WTC11 (cell line): ENCODE results near the gene RAB10. TPM values are rescaled to one million over a fixed set of nuclear protein-coding genes. Genes with fewer than 3 reads are reported as not detected.

Experiments
- ATAC-seq: fragments of 200-7000 bp; cut with Tn5 transposase; 2 replicates; pipeline ENCODE4 v1.10.0; 2021; ENCODE audit warnings: mild to moderate bottlenecking, moderate library complexity
- CTCF ChIA-PET: fragments of 300-600 bp; sonication (Branson Sonifier 250); formaldehyde crosslinking; loops from one replicate; lab custom pipeline; 2021; ENCODE audit warnings: antibody characterized with exemption; lab: Charles Lee
- POLR2A ChIA-PET: fragments of 350-600 bp; sonication (Branson Sonifier 250); formaldehyde crosslinking; loops from one replicate; lab custom pipeline; 2021; ENCODE audit warnings: antibody characterized with exemption; lab: Charles Lee
- DNase-seq: peaks from one replicate; pipeline ENCODE4 v3.0.0; 2021; ENCODE audit warnings: low spot score
- H3K27ac Mint-ChIP-seq: 2 replicates; pipeline ENCODE4 v1.8.0; 2021; ENCODE audit warnings: mixed read lengths
- H3K27me3 Mint-ChIP-seq: 2 replicates; pipeline ENCODE4 v1.8.0; 2021; ENCODE audit warnings: low read depth, mild to moderate bottlenecking, moderate library complexity, mixed read lengths
- H3K36me3 Mint-ChIP-seq: 2 replicates; pipeline ENCODE4 v1.8.0; 2021; ENCODE audit warnings: mixed read lengths
- H3K4me1 Mint-ChIP-seq: 2 replicates; pipeline ENCODE4 v1.8.0; 2022; ENCODE audit warnings: mixed read lengths
- H3K4me3 Mint-ChIP-seq: 2 replicates; pipeline ENCODE4 v1.8.0; 2021; ENCODE audit warnings: mild to moderate bottlenecking, moderate library complexity, mixed read lengths
- H3K9me3 Mint-ChIP-seq: 2 replicates; pipeline ENCODE4 v1.8.0; 2021; ENCODE audit warnings: mixed read lengths
- IRF2 ChIP-seq: sonication (generic); formaldehyde crosslinking; IDR thresholded peaks from 2 replicates; pipeline ENCODE4 v1.8.0; 2022; ENCODE audit warnings: low read depth, missing genetic modification reagents, borderline replicate concordance
- KAT7 ChIP-seq: sonication (generic); formaldehyde crosslinking; IDR thresholded peaks from 2 replicates; pipeline ENCODE4 v1.8.1; 2023; ENCODE audit warnings: missing genetic modification reagents, mild to moderate bottlenecking, borderline replicate concordance
- MXD4 ChIP-seq: fragments of 250-450 bp; sonication (Bioruptor Pico); IDR thresholded peaks from 2 replicates; pipeline ENCODE4 v1.8.0; 2021; ENCODE audit warnings: mild to moderate bottlenecking, moderate library complexity, borderline replicate concordance
- NFATC4 ChIP-seq: fragments of 250-450 bp; sonication (Bioruptor Pico); IDR thresholded peaks from 2 replicates; pipeline ENCODE4 v1.9.0; 2021; ENCODE audit warnings: mild to moderate bottlenecking
- PRRX2 ChIP-seq: fragments of 250-450 bp; sonication (Bioruptor Pico); IDR thresholded peaks from 2 replicates; pipeline ENCODE4 v1.8.0; 2021; ENCODE audit warnings: mild to moderate bottlenecking
- RORB ChIP-seq: fragments of 250-450 bp; sonication (Bioruptor Pico); IDR thresholded peaks from 2 replicates; pipeline ENCODE4 v1.9.0; 2021; ENCODE audit warnings: mild to moderate bottlenecking
- SMAD3 ChIP-seq: sonication (generic); formaldehyde crosslinking; IDR thresholded peaks from 2 replicates; pipeline ENCODE4 v1.8.0; 2022; ENCODE audit warnings: missing genetic modification reagents, mild to moderate bottlenecking, borderline replicate concordance
- SP1 ChIP-seq: sonication (generic); formaldehyde crosslinking; conservative IDR thresholded peaks from 2 replicates; pipeline ENCODE4 v1.8.1; 2022; ENCODE audit warnings: missing genetic modification reagents
- TEAD4 ChIP-seq: sonication (generic); formaldehyde crosslinking; IDR thresholded peaks from 2 replicates; pipeline ENCODE4 v1.8.0; 2022; ENCODE audit warnings: mild to moderate bottlenecking, missing genetic modification reagents
- ZBTB21 ChIP-seq: sonication (generic); formaldehyde crosslinking; IDR thresholded peaks from 2 replicates; pipeline ENCODE4 v1.8.1; 2023; ENCODE audit warnings: mild to moderate bottlenecking, missing genetic modification reagents, borderline replicate concordance
- ZNF263 ChIP-seq: sonication (generic); formaldehyde crosslinking; IDR thresholded peaks from 2 replicates; pipeline ENCODE4 v1.8.1; 2022; ENCODE audit warnings: low read depth, mild to moderate bottlenecking, moderate library complexity, missing genetic modification reagents
- total RNA-seq: library from RNA; stranded (reverse); gene quantifications from 3 replicates; pipeline ENCODE4 v1.2.3, GENCODE V29; 2021
- TF ChIP-seq, protein P1 (sequence below): sonication (generic); formaldehyde crosslinking; conservative IDR thresholded peaks from 2 replicates; pipeline ENCODE4 v1.8.1; 2022; ENCODE audit warnings: mild to moderate bottlenecking, missing genetic modification reagents
- TF ChIP-seq, protein P2 (sequence below): sonication (generic); formaldehyde crosslinking; IDR thresholded peaks from 2 replicates; pipeline ENCODE4 v1.8.1; 2023; ENCODE audit warnings: mild to moderate bottlenecking, missing genetic modification reagents, moderate library complexity
- TF ChIP-seq, protein P3 (sequence below): sonication (generic); formaldehyde crosslinking; IDR thresholded peaks from 2 replicates; pipeline ENCODE4 v1.8.1; 2023; ENCODE audit warnings: mild to moderate bottlenecking, missing genetic modification reagents, moderate library complexity
- TF ChIP-seq, protein P4 (sequence below): sonication (generic); formaldehyde crosslinking; IDR thresholded peaks from 2 replicates; pipeline ENCODE4 v1.8.1; 2023; ENCODE audit warnings: mild to moderate bottlenecking, missing genetic modification reagents
- TF ChIP-seq, protein P5 (sequence below): sonication (generic); formaldehyde crosslinking; IDR thresholded peaks from 2 replicates; pipeline ENCODE4 v1.8.1; 2022; ENCODE audit warnings: mild to moderate bottlenecking, missing genetic modification reagents, moderate library complexity, borderline replicate concordance

RAB10 gene
- total RNA-seq, 1 experiment from 2014 or later = 127 TPM

DNA sequence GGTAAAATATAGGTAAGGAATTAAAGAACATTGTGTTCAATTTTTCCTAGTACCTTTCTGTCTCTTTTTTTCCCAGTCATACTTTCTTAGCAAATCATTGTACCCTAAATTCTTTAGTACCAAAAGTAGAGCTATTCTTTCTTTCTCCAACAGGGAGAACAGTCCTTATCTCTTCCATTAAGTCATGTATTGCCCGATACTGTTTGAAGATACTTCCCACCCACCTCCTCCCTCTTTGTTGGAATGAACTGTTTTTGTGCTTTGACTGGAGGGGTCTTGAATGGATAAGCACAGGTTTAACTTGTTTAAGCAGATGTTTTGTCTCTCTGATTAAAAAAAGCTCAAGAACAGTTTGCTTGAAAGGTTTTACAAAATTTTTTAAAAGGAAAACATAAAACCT lies 41.3 kb downstream of the RAB10 start:
- no peak for DNase-seq
- CTCF ChIA-PET = interaction anchor here (0.9 to 2.3 kb wide), 2 partner anchors 10 to 13 kb away, joined by 3 to 15 read pairs; no protein-coding TSS in a partner anchor
- Mint-ChIP-seq H3K9me3 (peaks cover 22% of the 10 kb centered on the region), H3K4me3 (no peak overlapping the region), H3K27me3 (no peaks in the 10 kb centered on the region), H3K4me1 (peaks cover 43% of the 10 kb centered on the region), H3K27ac (peak overlapping the region; percentile 51), H3K36me3 (peaks cover 25% of the 10 kb centered on the region)
- TF ChIP-seq ZNF263 (CRISPR knock-in tag) = no peak
- TF ChIP-seq, protein P1, sequence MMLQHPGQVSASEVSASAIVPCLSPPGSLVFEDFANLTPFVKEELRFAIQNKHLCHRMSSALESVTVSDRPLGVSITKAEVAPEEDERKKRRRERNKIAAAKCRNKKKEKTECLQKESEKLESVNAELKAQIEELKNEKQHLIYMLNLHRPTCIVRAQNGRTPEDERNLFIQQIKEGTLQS (CRISPR knock-in tag) = no peak
- no peak for TF ChIP-seq RORB (CRISPR knock-in tag)
- no peak for TF ChIP-seq KAT7 (CRISPR knock-in tag)
- TF ChIP-seq, protein P2, sequence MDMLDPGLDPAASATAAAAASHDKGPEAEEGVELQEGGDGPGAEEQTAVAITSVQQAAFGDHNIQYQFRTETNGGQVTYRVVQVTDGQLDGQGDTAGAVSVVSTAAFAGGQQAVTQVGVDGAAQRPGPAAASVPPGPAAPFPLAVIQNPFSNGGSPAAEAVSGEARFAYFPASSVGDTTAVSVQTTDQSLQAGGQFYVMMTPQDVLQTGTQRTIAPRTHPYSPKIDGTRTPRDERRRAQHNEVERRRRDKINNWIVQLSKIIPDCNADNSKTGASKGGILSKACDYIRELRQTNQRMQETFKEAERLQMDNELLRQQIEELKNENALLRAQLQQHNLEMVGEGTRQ (CRISPR knock-in tag) = no peak
- TF ChIP-seq TEAD4 (CRISPR knock-in tag) = no peak
- no peak for TF ChIP-seq PRRX2 (CRISPR knock-in tag)
- no peak for TF ChIP-seq MXD4
- TF ChIP-seq, protein P3, sequence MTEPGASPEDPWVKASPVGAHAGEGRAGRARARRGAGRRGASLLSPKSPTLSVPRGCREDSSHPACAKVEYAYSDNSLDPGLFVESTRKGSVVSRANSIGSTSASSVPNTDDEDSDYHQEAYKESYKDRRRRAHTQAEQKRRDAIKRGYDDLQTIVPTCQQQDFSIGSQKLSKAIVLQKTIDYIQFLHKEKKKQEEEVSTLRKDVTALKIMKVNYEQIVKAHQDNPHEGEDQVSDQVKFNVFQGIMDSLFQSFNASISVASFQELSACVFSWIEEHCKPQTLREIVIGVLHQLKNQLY (CRISPR knock-in tag) = no peak
- TF ChIP-seq NFATC4 = no peak
- TF ChIP-seq, protein P4, sequence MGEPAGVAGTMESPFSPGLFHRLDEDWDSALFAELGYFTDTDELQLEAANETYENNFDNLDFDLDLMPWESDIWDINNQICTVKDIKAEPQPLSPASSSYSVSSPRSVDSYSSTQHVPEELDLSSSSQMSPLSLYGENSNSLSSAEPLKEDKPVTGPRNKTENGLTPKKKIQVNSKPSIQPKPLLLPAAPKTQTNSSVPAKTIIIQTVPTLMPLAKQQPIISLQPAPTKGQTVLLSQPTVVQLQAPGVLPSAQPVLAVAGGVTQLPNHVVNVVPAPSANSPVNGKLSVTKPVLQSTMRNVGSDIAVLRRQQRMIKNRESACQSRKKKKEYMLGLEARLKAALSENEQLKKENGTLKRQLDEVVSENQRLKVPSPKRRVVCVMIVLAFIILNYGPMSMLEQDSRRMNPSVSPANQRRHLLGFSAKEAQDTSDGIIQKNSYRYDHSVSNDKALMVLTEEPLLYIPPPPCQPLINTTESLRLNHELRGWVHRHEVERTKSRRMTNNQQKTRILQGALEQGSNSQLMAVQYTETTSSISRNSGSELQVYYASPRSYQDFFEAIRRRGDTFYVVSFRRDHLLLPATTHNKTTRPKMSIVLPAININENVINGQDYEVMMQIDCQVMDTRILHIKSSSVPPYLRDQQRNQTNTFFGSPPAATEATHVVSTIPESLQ (CRISPR knock-in tag) = no peak
- ATAC-seq = no peak
- POLR2A ChIA-PET = interaction anchor here (0.6 kb wide), 2 partner anchors 28 to 40 kb away, joined by 3 to 4 read pairs; no protein-coding TSS in a partner anchor

DNA sequence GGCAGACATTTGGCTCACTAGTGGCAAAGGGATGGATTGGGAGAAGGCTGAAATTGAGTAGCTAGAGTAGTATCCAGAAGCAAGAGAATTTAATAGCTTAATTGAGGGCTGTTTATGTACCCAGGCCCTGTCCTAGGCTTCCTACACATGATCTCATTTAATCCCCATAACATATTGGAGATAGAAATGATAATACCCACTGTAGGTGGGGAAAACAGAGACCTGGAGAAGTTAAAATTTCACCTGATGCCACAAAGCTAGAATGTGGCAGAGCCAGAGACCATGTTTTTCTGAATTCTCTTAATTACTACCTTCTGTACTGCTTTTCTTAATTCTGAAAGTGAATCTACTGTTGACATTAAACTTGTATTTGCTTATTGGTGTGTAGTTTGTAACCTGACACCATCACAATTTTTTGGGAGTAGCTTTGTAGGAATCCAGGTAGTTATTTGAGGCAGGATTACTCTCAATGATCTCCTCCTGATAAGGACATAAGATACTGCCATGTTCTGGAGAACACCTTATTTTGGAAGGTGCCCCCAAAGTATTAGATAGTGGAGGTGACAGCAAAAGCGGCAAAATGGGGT lies 42.2 kb downstream of the RAB10 start:
- Mint-ChIP-seq H3K4me1 (peaks cover 37% of the 10 kb centered on the region), H3K4me3 (no peak overlapping the region), H3K27ac (peak overlapping the region; percentile 63), H3K36me3 (peaks cover 30% of the 10 kb centered on the region), H3K27me3 (no peaks in the 10 kb centered on the region; the same call in 1 of the 2 replicates), H3K9me3 (peaks cover 28% of the 10 kb centered on the region)
- ATAC-seq (no peak; the same call in 1 of the 2 replicates), DNase-seq (no peak)
- CTCF ChIA-PET = interaction anchor here (0.8 to 1.8 kb wide), 2 partner anchors 12 to 85 kb away, joined by 3 to 5 read pairs; no protein-coding TSS in a partner anchor
- TF ChIP-seq SP1 (CRISPR knock-in tag) (no peak), IRF2 (CRISPR knock-in tag) (no peak), SMAD3 (no peak), ZBTB21 (CRISPR knock-in tag) (no peak)
- TF ChIP-seq, protein P5, sequence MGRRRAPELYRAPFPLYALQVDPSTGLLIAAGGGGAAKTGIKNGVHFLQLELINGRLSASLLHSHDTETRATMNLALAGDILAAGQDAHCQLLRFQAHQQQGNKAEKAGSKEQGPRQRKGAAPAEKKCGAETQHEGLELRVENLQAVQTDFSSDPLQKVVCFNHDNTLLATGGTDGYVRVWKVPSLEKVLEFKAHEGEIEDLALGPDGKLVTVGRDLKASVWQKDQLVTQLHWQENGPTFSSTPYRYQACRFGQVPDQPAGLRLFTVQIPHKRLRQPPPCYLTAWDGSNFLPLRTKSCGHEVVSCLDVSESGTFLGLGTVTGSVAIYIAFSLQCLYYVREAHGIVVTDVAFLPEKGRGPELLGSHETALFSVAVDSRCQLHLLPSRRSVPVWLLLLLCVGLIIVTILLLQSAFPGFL (CRISPR knock-in tag) = no peak
- TF ChIP-seq, protein P2 (CRISPR knock-in tag) = no peak
- POLR2A ChIA-PET = interaction anchor here (0.6 kb wide), 1 partner anchor 41 kb away, joined by 4 read pairs; no protein-coding TSS in a partner anchor
